Right cardiac atrium (tissue), 5 donors: ENCODE measurements around the gene METTL26. TPM values are rescaled to one million over a fixed set of nuclear protein-coding genes. Genes with fewer than 3 reads are reported as not detected.
A peak's percentile ranks its signal among the peaks of the same experiment; 100 is the strongest.

Experiments
- ATAC-seq, 2 donors: fragments of 200-7000 bp; cut with Tn5 transposase; one replicate each; pipeline versions ENCODE4 v1.8.0 to v1.9.1; 2020; ENCODE audit warnings: moderate library complexity in 2 of 2, mild to moderate bottlenecking in 1 of 2
- DNase-seq, 3 donors: peaks; one replicate each; pipeline ENCODE4 v3.0.0-alpha.2; 2020
- H3K27ac ChIP-seq: one replicate; pipeline ENCODE4 v1.5.1; 2013; ENCODE audit warnings: mild to moderate bottlenecking, low read length, control low read depth, moderate library complexity
- H3K27me3 ChIP-seq: one replicate; pipeline ENCODE4 v1.6.1; 2013; ENCODE audit not compliant: control insufficient read depth, insufficient read depth
- H3K4me1 ChIP-seq: one replicate; pipeline ENCODE4 v1.6.1; 2013; ENCODE audit warnings: low read length; ENCODE audit not compliant: control insufficient read depth, insufficient read depth
- H3K4me3 ChIP-seq: one replicate; pipeline ENCODE4 v1.5.1; 2013; ENCODE audit warnings: low read length, control low read depth
- H3K9me3 ChIP-seq: one replicate; pipeline ENCODE4 v1.6.1; 2013; ENCODE audit warnings: low read length; ENCODE audit not compliant: control insufficient read depth
- WGBS: extraction: QIAGEN DNeasy Blood & Tissue Kit; methylation state at CpG from one replicate; pipeline ENCODE4 v1.1.7; 2013; 5-methylcytosine and 5-hydroxymethylcytosine counted together
- intact Hi-C, 4 donors: fragments of 100-400 bp; cut with DNase I; formaldehyde crosslinking; loops; one replicate each; pipeline versions ENCODE4 v1.11.0 to v1.14.0; 2022 to 2023
- polyA plus RNA-seq: library from polyadenylated mRNA; stranded (reverse); fragments of 200-250 nt; gene quantifications from one replicate; pipeline ENCODE4 v1.2.3, GENCODE V29; 2013
- total RNA-seq, 4 donors: library from RNA; stranded (reverse); fragmentation: NEBNext Ultra II Directional; extraction: Animal tissue kit (Norgen Biotek cat#: 25700); gene quantifications; one replicate each; pipeline ENCODE4 v1.2.1, GENCODE V29; 2021
- donor health status: healthy with polysubstance abuse.
- donor health status: DM: no; HTN: yes; CAD: no.
- donor health status: DM: no; HTN: no; CAD: no.
- donor health status: DM: no; HTN: yes; CAD: no; lungs with severe emphysema.
- donor health status: DM: yes; HTN: yes; CAD: no.

METTL26 gene
- total and polyA plus RNA-seq, 5 donors, result 55.4 to 128 (median 56.7) TPM

GRCh38 chr16:652454-653305, 16.6 kb upstream of the METTL26 start:
- Histone ChIP-seq H3K27me3 (no peaks in the 10 kb centered on the region), H3K4me3 (no peak overlapping the region), H3K4me1 (peaks cover 3% of the 10 kb centered on the region), H3K27ac (no peak overlapping the region), H3K9me3 (no peaks in the 10 kb centered on the region)
- ATAC-seq (no peak), DNase-seq (no peak)
- 85% methylated on average over 28 of the region's 28 CpGs for WGBS
- intact Hi-C loops, result no loop called here

GRCh38 chr16:651844-652243, 15.7 kb upstream of the METTL26 start:
- intact Hi-C loops, result no loop called here
- no peaks in the 10 kb centered on the region for H3K27me3 ChIP-seq
- WGBS, result 89% methylated on average over 22 of the region's 22 CpGs
- H3K4me3 ChIP-seq, result no peak overlapping the region
- DNase-seq (no peak), ATAC-seq (no peak)
- no peaks in the 10 kb centered on the region for H3K9me3 ChIP-seq
- H3K27ac ChIP-seq, result no peak overlapping the region
- H3K4me1 ChIP-seq, result peaks cover 3% of the 10 kb centered on the region

- peaks cover 3% of the 10 kb centered on the region for H3K4me1 ChIP-seq
- no peak overlapping the region for H3K27ac ChIP-seq
- ATAC-seq (no peak), DNase-seq (no peak)
- peak overlapping the region; percentile 51 for H3K4me3 ChIP-seq
- WGBS, result 3% methylated on average over 44 of the region's 44 CpGs
- intact Hi-C loops, result no loop called here
- no peaks in the 10 kb centered on the region for H3K9me3 ChIP-seq
- H3K27me3 ChIP-seq, result no peaks in the 10 kb centered on the region
These were observed 13.5 kb upstream of the METTL26 start for GRCh38 chr16:649631-650030.

- peak within 1 kb of the TSS; percentile 51 for H3K4me3 ChIP-seq
- ATAC-seq (peak; percentile 88 to 90), DNase-seq (peak; percentile 96 to 98 (median 98))
- H3K9me3 ChIP-seq, result no peaks in the 10 kb centered on the region
- no peaks in the 10 kb centered on the region for H3K27me3 ChIP-seq
- intact Hi-C loops, result no loop called here
- H3K27ac ChIP-seq, result peak within 1 kb of the TSS; percentile 13
- H3K4me1 ChIP-seq, result peaks cover 3% of the 10 kb centered on the region
- WGBS, result under 1% methylated on average over 91 of the region's 91 CpGs
These were observed 12.9 kb upstream of the METTL26 start, which contains the start of gene WDR90 for GRCh38 chr16:648781-649589. Gene WDR90, plus strand, starts transcription at chr16:649365. Its CDS starts 52 bp downstream, at chr16:649417.

GRCh38 chr16:648071-648780, 12.1 kb upstream of the METTL26 start:
- ATAC-seq (no peak), DNase-seq (no peak)
- Histone ChIP-seq H3K27me3 (no peaks in the 10 kb centered on the region), H3K9me3 (no peaks in the 10 kb centered on the region), H3K27ac (peak overlapping the region; percentile 13), H3K4me3 (peak overlapping the region; percentile 51), H3K4me1 (peaks cover 3% of the 10 kb centered on the region)
- WGBS, result 44% methylated on average over 24 of the region's 24 CpGs
- intact Hi-C loops, result no loop called here

- WGBS, result 75% methylated on average over 25 of the region's 25 CpGs
- Histone ChIP-seq H3K4me3 (no peak overlapping the region), H3K27ac (peak overlapping the region; percentile 22), H3K4me1 (peaks cover 3% of the 10 kb centered on the region), H3K9me3 (no peaks in the 10 kb centered on the region), H3K27me3 (no peaks in the 10 kb centered on the region)
- intact Hi-C loops, result no loop called here
- DNase-seq (no peak), ATAC-seq (peak in 1 of 2 donors; percentile 1)
These were observed 11.2 kb upstream of the METTL26 start for GRCh38 chr16:647173-647902.

GRCh38 chr16:646679-647172, 10.6 kb upstream of the METTL26 start:
- DNase-seq (no peak), ATAC-seq (no peak)
- WGBS, result 81% methylated on average over 22 of the region's 22 CpGs
- H3K4me3 ChIP-seq, result no peak overlapping the region
- H3K27me3 ChIP-seq, result no peaks in the 10 kb centered on the region
- H3K9me3 ChIP-seq, result no peaks in the 10 kb centered on the region
- intact Hi-C loops, result no loop called here
- peaks cover 3% of the 10 kb centered on the region for H3K4me1 ChIP-seq
- peak overlapping the region; percentile 22 for H3K27ac ChIP-seq

- no peak for DNase-seq
- H3K4me1 ChIP-seq, result peaks cover 3% of the 10 kb centered on the region
- no peaks in the 10 kb centered on the region for H3K27me3 ChIP-seq
- peak overlapping the region; percentile 22 for H3K27ac ChIP-seq
- no peak for ATAC-seq
- H3K4me3 ChIP-seq, result no peak overlapping the region
- H3K9me3 ChIP-seq, result no peaks in the 10 kb centered on the region
- intact Hi-C loops, result no loop called here
- WGBS, result 72% methylated on average over 32 of the region's 32 CpGs
These were observed 10.0 kb upstream of the METTL26 start for GRCh38 chr16:645852-646678.

GRCh38 chr16:644556-644955, 8.5 kb upstream of the METTL26 start:
- Histone ChIP-seq H3K9me3 (no peaks in the 10 kb centered on the region), H3K4me1 (peaks cover 3% of the 10 kb centered on the region), H3K27ac (no peak overlapping the region), H3K4me3 (no peak overlapping the region), H3K27me3 (no peaks in the 10 kb centered on the region)
- intact Hi-C loops, result no loop called here
- no peak for ATAC-seq
- no peak for DNase-seq
- WGBS, result 86% methylated on average over 12 of the region's 12 CpGs

- intact Hi-C loops, result no loop called here
- H3K4me1 ChIP-seq, result peaks cover 1% of the 10 kb centered on the region
- 86% methylated on average over 13 of the region's 13 CpGs for WGBS
- H3K27me3 ChIP-seq, result no peaks in the 10 kb centered on the region
- H3K4me3 ChIP-seq, result peak overlapping the region; percentile 72
- H3K9me3 ChIP-seq, result no peaks in the 10 kb centered on the region
- ATAC-seq (no peak), DNase-seq (no peak)
- peak overlapping the region; percentile 71 for H3K27ac ChIP-seq
These were observed 6.9 kb upstream of the METTL26 start for GRCh38 chr16:643050-643368.
